PC-9 (cell line): ENCODE measurements around the gene CACNB1. TPM values are rescaled to one million over a fixed set of nuclear protein-coding genes. Genes with fewer than 3 reads are reported as not detected.
A peak's percentile ranks its signal among the peaks of the same experiment; 100 is the strongest.

Source experiments
- BruUV-seq: library from RNA; stranded (reverse); fragments of 400-500 nt; replicated peaks from 2 replicates; lab custom pipeline; 2021; lab: Mats Ljungman, UMichigan
- CTCF ChIA-PET: fragments of 300-600 bp; sonication (Branson Sonifier 250); formaldehyde crosslinking; loops from one replicate; lab custom pipeline; 2022; ENCODE audit warnings: antibody characterized with exemption; lab: Charles Lee
- POLR2A ChIA-PET: fragments of 300-600 bp; sonication (Branson Sonifier 250); formaldehyde crosslinking; loops from one replicate; lab custom pipeline; 2022; ENCODE audit warnings: antibody characterized with exemption; ENCODE audit not compliant: unreplicated experiment; lab: Charles Lee
- DNase-seq, 2 experiments: peaks; one replicate each; pipeline versions ENCODE4 v3.0.0 to v3.0.0-alpha.2; 2015 to 2022; ENCODE audit warnings: mixed read lengths in 1 of 2
- H2AFZ ChIP-seq: fragments of 200-600 bp; sonication (generic); 2 replicates; pipeline ENCODE4 v1.8.1; 2017; ENCODE audit warnings: antibody characterized with exemption
- H3F3A ChIP-seq: fragments of 200-600 bp; sonication (generic); 2 replicates; pipeline ENCODE4 v1.8.1; 2017; ENCODE audit warnings: antibody characterized with exemption, mild to moderate bottlenecking, low read depth; ENCODE audit not compliant: insufficient read depth
- H3K27ac ChIP-seq: fragments of 200-600 bp; sonication (generic); 2 replicates; pipeline ENCODE4 v1.6.1; 2016; ENCODE audit warnings: mixed run types
- H3K27me3 ChIP-seq: fragments of 200-600 bp; sonication (generic); 2 replicates; pipeline ENCODE4 v1.6.1; 2016; ENCODE audit warnings: low read depth, mixed run types; ENCODE audit not compliant: insufficient read depth
- H3K36me3 ChIP-seq: fragments of 200-600 bp; sonication (generic); 2 replicates; pipeline ENCODE4 v1.6.1; 2016; ENCODE audit warnings: low read depth, mixed run types
- H3K4me1 ChIP-seq: fragments of 200-600 bp; sonication (generic); replicated peaks from 2 replicates; pipeline ENCODE4 v1.6.1; 2016; ENCODE audit warnings: mixed run types; ENCODE audit not compliant: insufficient read depth
- H3K4me2 ChIP-seq: fragments of 200-600 bp; sonication (generic); 2 replicates; pipeline ENCODE4 v1.6.1; 2017; ENCODE audit warnings: mixed run types
- H3K4me3 ChIP-seq: fragments of 200-600 bp; sonication (generic); 2 replicates; pipeline ENCODE4 v1.6.1; 2016; ENCODE audit warnings: mixed run types
- H3K79me2 ChIP-seq: fragments of 200-600 bp; sonication (generic); 2 replicates; pipeline ENCODE4 v1.6.1; 2017; ENCODE audit warnings: low read depth, mixed run types
- H3K9me2 ChIP-seq: fragments of 200-600 bp; sonication (generic); 2 replicates; pipeline ENCODE4 v1.8.1; 2017; ENCODE audit warnings: mild to moderate bottlenecking; ENCODE audit not compliant: insufficient read depth
- H3K9me3 ChIP-seq: fragments of 200-600 bp; sonication (generic); 2 replicates; pipeline ENCODE4 v1.8.1; 2016; ENCODE audit warnings: low read depth; ENCODE audit not compliant: insufficient read depth
- H4K20me1 ChIP-seq: fragments of 200-600 bp; sonication (generic); 2 replicates; pipeline ENCODE4 v1.8.1; 2017; ENCODE audit not compliant: insufficient read depth
- CTCF ChIP-seq: fragments of 200-600 bp; sonication (generic); conservative IDR thresholded peaks from 2 replicates; pipeline ENCODE4 v1.6.1; 2017; ENCODE audit warnings: mixed run types, antibody characterized with exemption, mild to moderate bottlenecking, moderate library complexity
- EZH2 ChIP-seq: fragments of 200-600 bp; sonication (generic); IDR thresholded peaks from 2 replicates; pipeline ENCODE4 v1.8.0; 2017; ENCODE audit warnings: antibody characterized with exemption, low read depth
- intact Hi-C: fragments of 100-400 bp; cut with micrococcal nuclease; formaldehyde crosslinking; loops from one replicate; pipeline ENCODE4 v1.10.0; 2022; ENCODE audit not compliant: unreplicated experiment
- total RNA-seq: library from RNA; stranded (reverse); gene quantifications from 2 replicates; pipeline ENCODE4 v1.2.3, GENCODE V29; 2021

CACNB1 gene
- total RNA-seq, 1 experiment from 2014 or later, result 21.4 TPM

- H3K27me3 ChIP-seq, result no peaks in the 10 kb centered on the region
- POLR2A ChIA-PET, result no interaction called here
- H3K27ac ChIP-seq, result no peak overlapping the region
- TF ChIP-seq EZH2, result no peak
- TF ChIP-seq CTCF, result no peak
- peaks cover 14% of the 10 kb centered on the region; the same call in 1 of the 2 replicates for H3F3A ChIP-seq
- no peaks in the 10 kb centered on the region for H3K36me3 ChIP-seq
- H3K79me2 ChIP-seq, result no peaks in the 10 kb centered on the region
- DNase-seq, result peak in 1 of 2 experiments; percentile 44
- no peaks in the 10 kb centered on the region for H3K9me2 ChIP-seq
- no peak overlapping the region for H3K4me3 ChIP-seq
- H3K9me3 ChIP-seq, result no peaks in the 10 kb centered on the region
- H2AFZ ChIP-seq, result no peak overlapping the region
- no peak overlapping the region for H3K4me2 ChIP-seq
- BruUV-seq, result no TSS peak
- no peaks in the 10 kb centered on the region for H4K20me1 ChIP-seq
- peaks cover 7% of the 10 kb centered on the region for H3K4me1 ChIP-seq
- intact Hi-C loops, result no loop called here
- CTCF ChIA-PET, result interaction anchor here (1.1 kb wide), 1 partner anchor 8 kb away, joined by 5 read pairs; no protein-coding TSS in a partner anchor
Measured at GRCh38 chr17:39144416-39144840, 53.0 kb downstream of the CACNB1 start.

- TF ChIP-seq CTCF, result no peak
- peaks cover 15% of the 10 kb centered on the region for H3K4me1 ChIP-seq
- POLR2A ChIA-PET, result no interaction called here
- BruUV-seq, result no TSS peak
- no peaks in the 10 kb centered on the region for H4K20me1 ChIP-seq
- H3K27me3 ChIP-seq, result no peaks in the 10 kb centered on the region
- no peak overlapping the region for H2AFZ ChIP-seq
- H3F3A ChIP-seq, result peaks cover 23% of the 10 kb centered on the region; the same call in 1 of the 2 replicates
- H3K4me2 ChIP-seq, result no peak overlapping the region
- no peaks in the 10 kb centered on the region for H3K9me2 ChIP-seq
- H3K4me3 ChIP-seq, result no peak overlapping the region
- intact Hi-C loops, result no loop called here
- H3K9me3 ChIP-seq, result no peaks in the 10 kb centered on the region
- no peak overlapping the region for H3K27ac ChIP-seq
- H3K79me2 ChIP-seq, result no peaks in the 10 kb centered on the region
- CTCF ChIA-PET, result no interaction called here
- H3K36me3 ChIP-seq, result no peaks in the 10 kb centered on the region
- DNase-seq, result no peak
Measured at GRCh38 chr17:39143552-39144093, 53.8 kb downstream of the CACNB1 start.

GRCh38 chr17:39141915-39142664 is 55.4 kb downstream of the CACNB1 start:
- TF ChIP-seq EZH2 (no peak), CTCF (no peak)
- no peaks in the 10 kb centered on the region for H4K20me1 ChIP-seq
- H3K9me3 ChIP-seq, result no peaks in the 10 kb centered on the region
- no peaks in the 10 kb centered on the region for H3K79me2 ChIP-seq
- H3F3A ChIP-seq, result peaks cover 27% of the 10 kb centered on the region; the same call in 1 of the 2 replicates
- H3K27ac ChIP-seq, result no peak overlapping the region
- no peak overlapping the region for H3K4me2 ChIP-seq
- POLR2A ChIA-PET, result no interaction called here
- no peaks in the 10 kb centered on the region for H3K9me2 ChIP-seq
- no peaks in the 10 kb centered on the region for H3K27me3 ChIP-seq
- no peak overlapping the region for H2AFZ ChIP-seq
- no peak overlapping the region for H3K4me3 ChIP-seq
- no peak for DNase-seq
- CTCF ChIA-PET, result interaction anchor here (0.6 kb wide), 1 partner anchor 34 kb away, joined by 3 read pairs; no protein-coding TSS in a partner anchor
- H3K4me1 ChIP-seq, result peaks cover 19% of the 10 kb centered on the region
- intact Hi-C loops, result no loop called here
- BruUV-seq, result no TSS peak
- H3K36me3 ChIP-seq, result no peaks in the 10 kb centered on the region
